Mesothelial cell of epicardium (in vitro differentiated cells): Measurements from ENCODE around the gene CROCC2. TPM values are rescaled to one million over a fixed set of nuclear protein-coding genes. Genes with fewer than 3 reads are reported as not detected.
A peak's percentile ranks its signal among the peaks of the same experiment; 100 is the strongest.

Source experiments
- DNase-seq, 2 experiments: peaks; one replicate each; pipeline ENCODE4 v3.0.0; 2021; ENCODE audit warnings: low spot score in 2 of 2; ENCODE audit not compliant: unreplicated experiment in 2 of 2
- H3K27ac Mint-ChIP-seq: 2 replicates; pipeline ENCODE4 v1.8.0; 2021; ENCODE audit warnings: mixed read lengths
- H3K27me3 Mint-ChIP-seq: 2 replicates; pipeline ENCODE4 v1.8.0; 2021; ENCODE audit warnings: low read depth, mixed read lengths
- H3K36me3 Mint-ChIP-seq: 2 replicates; pipeline ENCODE4 v1.8.0; 2021; ENCODE audit warnings: mixed read lengths
- H3K4me1 Mint-ChIP-seq: 2 replicates; pipeline ENCODE4 v1.8.0; 2021; ENCODE audit warnings: mixed read lengths
- H3K4me3 Mint-ChIP-seq: 2 replicates; pipeline ENCODE4 v1.8.0; 2021; ENCODE audit warnings: mild to moderate bottlenecking, moderate library complexity, mixed read lengths
- H3K9me3 Mint-ChIP-seq: 2 replicates; pipeline ENCODE4 v1.8.0; 2021; ENCODE audit warnings: mixed read lengths
- CTCF ChIP-seq: fragments of 200-600 bp; sonication (generic); IDR thresholded peaks from one replicate; pipeline ENCODE4 v1.5.0; 2021; ENCODE audit warnings: antibody characterized with exemption; ENCODE audit not compliant: unreplicated experiment
- total RNA-seq: library from RNA; stranded (reverse); gene quantifications from 3 replicates; pipeline ENCODE4 v1.2.1, GENCODE V29; 2021

CROCC2 gene
- total RNA-seq, 1 donor from 2014 or later, result 0.16 TPM

GRCh38 chr2:240953426-240954410 is 47.6 kb downstream of the CROCC2 start:
- no peaks in the 10 kb centered on the region for H3K36me3 Mint-ChIP-seq
- peak overlapping the region; percentile 30 for H3K27ac Mint-ChIP-seq
- DNase-seq, result peak in 1 of 2 experiments; percentile 29
- peaks cover 17% of the 10 kb centered on the region for H3K27me3 Mint-ChIP-seq
- peaks cover 3% of the 10 kb centered on the region for H3K4me1 Mint-ChIP-seq
- H3K9me3 Mint-ChIP-seq, result no peaks in the 10 kb centered on the region
- no peak overlapping the region for H3K4me3 Mint-ChIP-seq
- TF ChIP-seq CTCF, result no peak

- no peak for TF ChIP-seq CTCF
- no peaks in the 10 kb centered on the region for H3K36me3 Mint-ChIP-seq
- H3K27me3 Mint-ChIP-seq, result peaks cover 17% of the 10 kb centered on the region
- no peaks in the 10 kb centered on the region for H3K9me3 Mint-ChIP-seq
- H3K4me3 Mint-ChIP-seq, result no peak overlapping the region
- DNase-seq, result peak in 1 of 2 experiments; percentile 31
- no peak overlapping the region for H3K27ac Mint-ChIP-seq
- peaks cover 3% of the 10 kb centered on the region for H3K4me1 Mint-ChIP-seq
Observed at GRCh38 chr2:240954436-240955305, 48.5 kb downstream of the CROCC2 start.

DNA sequence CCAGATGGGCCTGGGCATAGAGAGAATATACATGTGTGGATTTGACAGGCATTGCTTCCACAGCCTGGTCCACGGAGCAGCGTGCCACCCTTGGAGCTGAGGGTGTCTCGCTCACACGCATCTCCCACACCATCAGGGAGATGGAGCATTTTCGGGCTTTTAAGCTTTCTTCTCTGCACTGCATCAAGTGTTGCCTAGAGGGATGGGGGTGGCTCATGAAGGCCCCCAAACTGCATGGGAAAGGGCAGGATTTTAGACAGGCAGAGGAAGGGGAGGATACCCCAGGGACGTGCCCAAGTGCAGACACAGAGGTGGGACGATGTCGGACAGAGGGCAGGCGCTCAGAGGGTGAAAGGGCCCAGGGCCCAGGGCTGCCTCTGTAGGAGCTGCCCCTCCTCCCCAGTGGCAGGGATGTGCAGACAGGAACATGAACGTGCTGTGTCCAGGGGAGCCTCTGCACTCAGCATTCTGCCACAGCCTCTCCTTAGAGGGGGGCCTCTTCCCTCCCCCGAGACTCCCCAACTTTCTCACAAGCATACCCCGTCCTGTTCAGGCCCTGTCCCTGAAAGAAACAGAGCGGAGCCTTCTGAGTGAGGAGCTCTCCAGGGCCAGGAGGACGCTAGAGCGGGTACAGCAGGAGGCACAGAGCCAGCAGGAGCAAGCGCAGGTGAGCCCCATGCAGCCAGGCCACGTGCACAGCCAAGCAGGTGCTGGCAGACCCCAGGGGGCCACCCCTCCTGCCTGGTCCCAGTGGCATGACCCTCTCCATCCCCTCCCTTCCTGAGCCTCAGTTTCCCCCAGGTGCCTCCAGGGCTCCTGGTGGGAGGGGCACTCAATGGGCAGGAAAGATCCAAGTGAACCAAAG is 49.4 kb downstream of the CROCC2 start:
- peaks cover 17% of the 10 kb centered on the region for H3K27me3 Mint-ChIP-seq
- no peak overlapping the region for H3K27ac Mint-ChIP-seq
- H3K9me3 Mint-ChIP-seq, result no peaks in the 10 kb centered on the region
- TF ChIP-seq CTCF, result no peak
- H3K4me3 Mint-ChIP-seq, result no peak overlapping the region
- DNase-seq, result peak in 1 of 2 experiments; percentile 35
- H3K4me1 Mint-ChIP-seq, result peaks cover 3% of the 10 kb centered on the region
- H3K36me3 Mint-ChIP-seq, result no peaks in the 10 kb centered on the region

- Mint-ChIP-seq H3K36me3 (no peaks in the 10 kb centered on the region), H3K27ac (no peak overlapping the region), H3K9me3 (no peaks in the 10 kb centered on the region), H3K4me1 (peaks cover 3% of the 10 kb centered on the region), H3K4me3 (no peak overlapping the region), H3K27me3 (peaks cover 17% of the 10 kb centered on the region)
- TF ChIP-seq CTCF, result no peak
- DNase-seq, result no peak
Observed at GRCh38 chr2:240956171-240956934, 50.2 kb downstream of the CROCC2 start.
